WTC11 (cell line): ENCODE results near the gene PI4K2B.

Experiments used
- CTCF ChIP-seq: fragments of 200-600 bp; IDR thresholded peaks from 2 replicates; pipeline ENCODE4 v1.8.0; 2022; ENCODE audit warnings: antibody characterized with exemption
- NR2C2 ChIP-seq: sonication (generic); formaldehyde crosslinking; IDR thresholded peaks from 2 replicates; pipeline ENCODE4 v1.8.0; 2022; ENCODE audit warnings: mild to moderate bottlenecking, missing genetic modification reagents
- SP1 ChIP-seq: sonication (generic); formaldehyde crosslinking; conservative IDR thresholded peaks from 2 replicates; pipeline ENCODE4 v1.8.1; 2022; ENCODE audit warnings: missing genetic modification reagents

- TF ChIP-seq CTCF (no peak), NR2C2 (no peak), SP1 (CRISPR knock-in tag) (peak; percentile 85)
These were observed at the start of gene PI4K2B for GRCh38 chr4:25233737-25234389.
